Panc1 (cell line): Measurements from ENCODE around the gene DIDO1. TPM values are rescaled to one million over a fixed set of nuclear protein-coding genes. Genes with fewer than 3 reads are reported as not detected.

Source experiments
- ATAC-seq: fragments of 200-7000 bp; cut with Tn5 transposase; 2 replicates; pipeline ENCODE4 v1.9.1; 2020; ENCODE audit warnings: mild to moderate bottlenecking, moderate library complexity
- BruUV-seq: library from RNA; stranded (reverse); fragments of 400-500 nt; replicated peaks from 2 replicates; lab custom pipeline; 2021; lab: Mats Ljungman, UMichigan
- CTCF ChIA-PET: fragments of 300-600 bp; sonication (Branson Sonifier 250); formaldehyde crosslinking; loops from one replicate; lab custom pipeline; 2022; ENCODE audit warnings: antibody characterized with exemption; lab: Charles Lee
- POLR2A ChIA-PET: fragments of 300-600 bp; sonication (Branson Sonifier 250); formaldehyde crosslinking; loops from one replicate; lab custom pipeline; 2022; ENCODE audit warnings: antibody characterized with exemption; lab: Charles Lee
- DNase-seq: peaks from one replicate; pipeline ENCODE4 v3.0.0-alpha.2; 2010; ENCODE audit warnings: low read depth, low spot score
- H3K27ac ChIP-seq: 2 replicates; pipeline ENCODE4 v1.5.1; 2011; ENCODE audit warnings: mild to moderate bottlenecking, low read length, inconsistent platforms
- H3K27me3 ChIP-seq: fragments of 200-500 bp; sonication (Bioruptor generic); 2 replicates; pipeline ENCODE4 v1.6.0; 2014; ENCODE audit warnings: low read length, inconsistent platforms; ENCODE audit not compliant: control insufficient read depth, insufficient read depth
- H3K36me3 ChIP-seq: fragments of 200-500 bp; sonication (Bioruptor generic); 2 replicates; pipeline ENCODE4 v1.5.1; 2014; ENCODE audit warnings: inconsistent platforms, mild to moderate bottlenecking, low read length, moderate library complexity; ENCODE audit not compliant: control insufficient read depth, insufficient read depth
- H3K4me1 ChIP-seq: 2 replicates; pipeline ENCODE4 v1.5.1; 2011; ENCODE audit warnings: inconsistent platforms, mild to moderate bottlenecking, low read length, moderate library complexity; ENCODE audit not compliant: control insufficient read depth, insufficient read depth
- H3K4me3 ChIP-seq, 2 experiments: 2 replicates each; pipeline ENCODE4 v1.5.1; 2011 to 2012; ENCODE audit warnings: low read depth in 2 of 2, low read length in 2 of 2, mild to moderate bottlenecking in 2 of 2, inconsistent platforms in 1 of 2, moderate library complexity in 1 of 2
- H3K9me3 ChIP-seq: fragments of 200-500 bp; sonication (Bioruptor generic); 2 replicates; pipeline ENCODE4 v1.5.1; 2014; ENCODE audit warnings: low read depth, mild to moderate bottlenecking, inconsistent platforms, low read length, moderate library complexity; ENCODE audit not compliant: control insufficient read depth, insufficient read depth
- CTCF ChIP-seq: fragments of 450-650 bp; IDR thresholded peaks from 2 replicates; pipeline ENCODE4 v1.5.1; 2017; ENCODE audit warnings: mild to moderate bottlenecking
- POLR2AphosphoS5 ChIP-seq: IDR thresholded peaks from 2 replicates; pipeline ENCODE4 v1.6.1; 2012; ENCODE audit warnings: mild to moderate bottlenecking, low read depth, low read length, moderate library complexity
- REST ChIP-seq, 2 experiments: IDR thresholded peaks; 2 replicates each; pipeline ENCODE4 v1.6.1; 2011 to 2012; ENCODE audit warnings: low read depth in 2 of 2, control low read depth in 1 of 2, low read length in 1 of 2, mild to moderate bottlenecking in 1 of 2, moderate library complexity in 1 of 2; ENCODE audit not compliant: insufficient read depth in 1 of 2
- SIN3A ChIP-seq: IDR thresholded peaks from 2 replicates; pipeline ENCODE4 v1.6.1; 2012; ENCODE audit warnings: low read depth, mild to moderate bottlenecking, low read length, moderate library complexity, borderline replicate concordance; ENCODE audit not compliant: insufficient read depth
- TCF7L2 ChIP-seq: IDR thresholded peaks from 2 replicates; pipeline ENCODE4 v1.6.1; 2011; ENCODE audit warnings: mild to moderate bottlenecking, low read depth, low read length, inconsistent platforms
- in situ Hi-C: cut with HindIII; loops from 2 replicates; pipeline ENCODE4 v1.10.0; 2016; ENCODE audit warnings: low sequenced_read_pairs, low pct_unique_long_range_greater_than_20kb
- intact Hi-C: fragments of 100-400 bp; cut with micrococcal nuclease; formaldehyde crosslinking; loops from one replicate; pipeline ENCODE4 v1.10.0; 2022; ENCODE audit not compliant: unreplicated experiment
- total RNA-seq: library from RNA; stranded (reverse); gene quantifications from one replicate; pipeline ENCODE4 v1.2.1, GENCODE V29; 2021; ENCODE audit not compliant: unreplicated experiment

DIDO1 gene
- total RNA-seq, 1 experiment from 2014 or later = 57.3 TPM

- H3K27ac ChIP-seq = peak overlapping the region; percentile 86
- H3K36me3 ChIP-seq = peaks cover 5% of the 10 kb centered on the region
- CTCF ChIA-PET = no interaction called here
- peak; percentile 96 for ATAC-seq
- TF ChIP-seq CTCF (no peak), SIN3A (peak; percentile 94; the same call in 1 of the 2 replicates), POLR2AphosphoS5 (peak; percentile 90), TCF7L2 (no peak), REST (IDR thresholded peaks at IDR 0.05; ENCODE audit: insufficient read depth in 1 of 2, low read depth in 2 of 2, low read length in 1 of 2) (no peak)
- intact Hi-C loops (no loop called here), in situ Hi-C loops (no loop called here)
- H3K4me1 ChIP-seq = peaks cover 35% of the 10 kb centered on the region
- H3K4me3 ChIP-seq = peak overlapping the region; percentile 61 to 99
- POLR2A ChIA-PET = interaction anchor here (0.7 to 1.0 kb wide), 2 partner anchors 20 to 23 kb away, joined by 3 to 5 read pairs; no protein-coding TSS in a partner anchor
- DNase-seq = peak; percentile 82
- H3K27me3 ChIP-seq = no peaks in the 10 kb centered on the region
- H3K9me3 ChIP-seq = no peaks in the 10 kb centered on the region
- BruUV-seq = no TSS peak
Measured at GRCh38 chr20:62937268-62938104, 11.2 kb upstream of the DIDO1 start.

GRCh38 chr20:62935968-62936585 is 9.8 kb upstream of the DIDO1 start:
- ATAC-seq (no peak), DNase-seq (no peak)
- H3K27me3 ChIP-seq = no peaks in the 10 kb centered on the region
- intact Hi-C loops = no loop called here
- peak overlapping the region; percentile 61 to 99 for H3K4me3 ChIP-seq
- in situ Hi-C loops = no loop called here
- peak overlapping the region; percentile 75 for H3K27ac ChIP-seq
- H3K4me1 ChIP-seq = peaks cover 46% of the 10 kb centered on the region
- no TSS peak for BruUV-seq
- peaks cover 5% of the 10 kb centered on the region; the same call in 1 of the 2 replicates for H3K36me3 ChIP-seq
- ChIA-PET CTCF (no interaction called here), POLR2A (interaction anchor here (1.0 kb wide), 1 partner anchor 16 kb away, joined by 4 read pairs; no protein-coding TSS in a partner anchor)
- H3K9me3 ChIP-seq = no peaks in the 10 kb centered on the region
- TF ChIP-seq SIN3A (no peak), POLR2AphosphoS5 (no peak), TCF7L2 (no peak), REST (IDR thresholded peaks at IDR 0.05; ENCODE audit: insufficient read depth in 1 of 2, low read depth in 2 of 2, low read length in 1 of 2) (no peak), CTCF (no peak)
